ENCODE data around the gene TUBE1. TPM values are rescaled to one million over a fixed set of nuclear protein-coding genes. Genes with fewer than 3 reads are reported as not detected.

The TUBE1 gene
- total and polyA plus RNA-seq, 2 of the 4 experiments (the other 2 are of a cell fraction): 7.9 to 8.6 TPM

GRCh38 chr6:112044856-112045255 is 42.4 kb downstream of the TUBE1 start:
- Histone ChIP-seq H3K27ac (ENCODE audit: insufficient read depth, low read length) (peak overlapping the region; percentile 0; the same call in 1 of the 2 replicates), H3K9me1 (ENCODE audit: insufficient read depth, low read length) (peaks cover 10% of the 10 kb centered on the region; the same call in 1 of the 2 replicates), H3K9ac (ENCODE audit: low read depth, low read length) (no peak overlapping the region), H2AK5ac (ENCODE audit: low read depth, low read length) (no peak overlapping the region), H3K4me2 (ENCODE audit: low read depth, low read length) (no peak overlapping the region), H2BK120ac (ENCODE audit: low read depth, low read length) (no peak overlapping the region), H4K5ac (ENCODE audit: low read depth, low read length) (no peak overlapping the region), H2BK5ac (ENCODE audit: low read depth, low read length, poor library complexity, severe bottlenecking) (peak overlapping the region; percentile 60), H3K36me3 (ENCODE audit: control insufficient read depth, insufficient read depth, low read length) (no peaks in the 10 kb centered on the region), H3K23ac (ENCODE audit: low read depth, low read length) (no peak overlapping the region), H2AK9ac (replicated peaks; ENCODE audit: low read depth, low read length, poor library complexity) (peak overlapping the region; percentile 58), H3K27me3 (ENCODE audit: control insufficient read depth, insufficient read depth, low read length) (no peaks in the 10 kb centered on the region), H2BK20ac (ENCODE audit: low read depth, low read length) (no peak overlapping the region), H3K18ac (ENCODE audit: low read depth, low read length) (no peak overlapping the region), H3K9me3 (ENCODE audit: control insufficient read depth, insufficient read depth, low read length) (no peaks in the 10 kb centered on the region), H3K4ac (ENCODE audit: low read depth, low read length) (no peak overlapping the region), H4K20me1 (ENCODE audit: insufficient read depth, low read length) (no peaks in the 10 kb centered on the region), H3K4me3 (ENCODE audit: insufficient read depth, low read depth, low read length) (no peak overlapping the region), H4K8ac (ENCODE audit: low read depth in 2 of 2, low read length in 2 of 2) (peak overlapping the region in 1 of 2 experiments; percentile 20; a peak in 1 of 4 replicates), H2AFZ (replicated peaks; ENCODE audit: low read length, poor library complexity) (no peak overlapping the region), H3K79me1 (ENCODE audit: low read depth in 1 of 2, low read length in 2 of 2) (no peaks in the 10 kb centered on the region), H4K91ac (ENCODE audit: insufficient read depth, low read depth, low read length) (0 out of 2 replicates have a peak overlapping the region, but pooled peaks have one; percentile 1), H3K56ac (ENCODE audit: extremely low read depth, insufficient read depth, low read length) (no peak overlapping the region), H3K14ac (replicated peaks; ENCODE audit: low read depth, low read length) (no peak overlapping the region), H3K4me1 (ENCODE audit: control insufficient read depth, insufficient read depth, low read length) (peaks cover 8% of the 10 kb centered on the region), H2BK15ac (ENCODE audit: low read depth, low read length) (no peak overlapping the region)
- ChIA-PET CTCF (interaction anchor here (0.8 kb wide), 1 partner anchor 335 kb away, joined by 3 read pairs; no protein-coding TSS in a partner anchor), POLR2A (ENCODE audit: unreplicated experiment) (no interaction called here)
- ATAC-seq (ENCODE audit: low read depth) (0 out of 2 replicates have a peak, but pooled peaks have one; percentile 6), DNase-seq (peak; percentile 93)
- 0% methylated on average over 2 of the region's 3 CpGs; no CpG with 5 or more reads in 1 of the 2 experiments for WGBS, 2 experiments (ENCODE audit: extremely low coverage in 2 of 2, insufficient read length in 1 of 2)
- TF ChIP-seq CEBPB (IDR thresholded peaks at IDR 0.05; ENCODE audit: low read depth, low read length) (peak; percentile 62), MAFK (IDR thresholded peaks at IDR 0.05; ENCODE audit: low read depth, low read length) (0 out of 2 replicates have a peak, but pooled peaks have one; percentile 15), SMC3 (IDR thresholded peaks at IDR 0.05; ENCODE audit: low read depth, low read length) (peak; percentile 12; the same call in 1 of the 2 replicates), BHLHE40 (IDR thresholded peaks at IDR 0.05; ENCODE audit: low read depth, low read length) (peak; percentile 59), FOS (IDR thresholded peaks at IDR 0.05; ENCODE audit: low read depth, low read length) (no peak), RCOR1 (IDR thresholded peaks at IDR 0.05; ENCODE audit: insufficient replicate concordance, low read length) (peak; percentile 90), MXI1 (IDR thresholded peaks at IDR 0.05; ENCODE audit: borderline replicate concordance, low read depth, low read length) (no peak), CHD1 (IDR thresholded peaks at IDR 0.05; ENCODE audit: low read depth, low read length) (no peak), RAD21 (IDR thresholded peaks at IDR 0.05; ENCODE audit: low read length) (peak; percentile 2; the same call in 1 of the 2 replicates)
- BruUV-seq (replicated peaks): no TSS peak
- intact Hi-C loops (cut with micrococcal nuclease) (loop anchor here (5.0 kb wide), 3 partner anchors 443 to 1033 kb away; partner anchors contain the start of gene REV3L), in situ Hi-C loops (cut with MboI; ENCODE audit: low sequenced_read_pairs) (loop anchor here (25.0 kb wide), 2 partner anchors 683 to 1008 kb away; no protein-coding TSS in a partner anchor), dilution Hi-C loops (cut with HindIII; ENCODE audit: low sequenced_read_pairs, unreplicated experiment) (no loop called here)

Measured in IMR-90 (cell line).